ENCODE results near the gene MBNL1. TPM values are rescaled to one million over a fixed set of nuclear protein-coding genes. Genes with fewer than 3 reads are reported as not detected.

MBNL1 gene
- polyA plus RNA-seq, 1 donor from 2014 or later, result 12.7 TPM

DNA sequence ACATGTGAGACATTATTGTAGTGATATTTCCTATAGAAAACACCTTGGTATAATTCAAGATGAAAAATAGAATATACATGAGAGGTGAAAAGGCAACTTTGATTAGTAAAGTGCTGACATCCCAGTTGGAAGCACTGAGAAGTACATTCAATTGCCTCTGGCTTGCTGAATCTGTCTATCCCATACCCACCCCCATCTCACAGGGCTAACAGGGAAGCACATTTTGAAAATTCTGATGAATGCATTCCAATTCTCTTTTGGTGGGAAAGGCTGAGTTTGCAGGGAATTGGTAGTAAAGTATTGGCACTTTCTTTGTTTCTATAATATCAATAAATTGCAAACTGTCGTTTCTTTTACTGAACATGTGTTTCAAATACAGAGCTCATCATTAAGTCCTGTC is 122.9 kb downstream of the MBNL1 start:
- Histone ChIP-seq H3K27ac (ENCODE audit: low read length) (peak overlapping the region; percentile 8), H4K20me1 (ENCODE audit: insufficient read depth) (no peaks in the 10 kb centered on the region), H3K79me2 (replicated peaks; ENCODE audit: insufficient read depth, low read length) (peaks cover 18% of the 10 kb centered on the region)

DNA sequence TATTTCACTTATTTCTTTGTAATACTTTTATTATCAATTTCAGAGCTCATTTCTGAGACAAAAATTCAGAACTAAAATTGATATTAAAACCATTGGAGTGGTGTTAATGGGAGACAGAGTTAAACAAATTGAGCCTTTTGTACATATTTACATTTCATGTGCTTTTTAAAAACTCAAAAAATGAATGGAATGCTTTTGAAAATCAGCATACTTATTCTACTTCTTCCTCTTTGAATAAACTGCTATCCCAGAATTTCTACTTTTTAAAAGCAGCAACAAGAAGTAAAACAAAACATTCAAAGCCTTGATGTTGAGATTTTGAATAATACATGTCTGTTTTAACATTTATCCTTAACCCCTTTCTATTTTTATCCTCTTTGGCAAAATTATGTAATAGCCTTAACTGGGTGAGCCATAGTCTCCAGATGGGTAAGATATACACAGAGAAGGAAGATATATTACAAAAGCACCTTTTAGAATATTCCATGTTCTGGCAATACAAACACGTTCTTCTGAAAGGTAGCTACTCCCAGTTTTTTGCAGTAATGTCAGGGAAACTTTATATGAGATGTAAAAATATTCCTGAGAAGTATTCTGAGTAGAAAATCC is 123.6 kb downstream of the MBNL1 start:
- Histone ChIP-seq H3K9ac (ENCODE audit: low read length) (no peak overlapping the region), H3K27ac (ENCODE audit: low read length) (peak overlapping the region; percentile 8), H3K9me2 (ENCODE audit: insufficient read depth, low read length) (no peaks in the 10 kb centered on the region), H3F3A (ENCODE audit: insufficient read depth, low read length, poor library complexity, severe bottlenecking) (peaks cover 4% of the 10 kb centered on the region), H3K79me2 (replicated peaks; ENCODE audit: insufficient read depth, low read length) (peaks cover 20% of the 10 kb centered on the region), H3K27me3 (ENCODE audit: insufficient read depth, low read depth, low read length) (no peaks in the 10 kb centered on the region), H3K36me3 (ENCODE audit: insufficient read depth, low read length) (no peaks in the 10 kb centered on the region), H2AFZ (ENCODE audit: low read depth, low read length) (no peak overlapping the region), H4K20me1 (ENCODE audit: insufficient read depth) (no peaks in the 10 kb centered on the region), H3K4me3 (ENCODE audit: low read length) (peak overlapping the region; percentile 31), H3K9me3 (ENCODE audit: low read length) (no peaks in the 10 kb centered on the region), H3K4me2 (ENCODE audit: low read length) (peak overlapping the region; percentile 25)
- TF ChIP-seq EZH2 (IDR thresholded peaks at IDR 0.05; ENCODE audit: borderline replicate concordance, insufficient read depth, low read length, poor library complexity, severe bottlenecking) (no peak), POLR2AphosphoS5 (IDR thresholded peaks at IDR 0.05) (no peak), EP300 (conservative IDR thresholded peaks at IDR 0.05; ENCODE audit: poor library complexity, severe bottlenecking) (no peak), SMC3 (conservative IDR thresholded peaks at IDR 0.05; ENCODE audit: poor library complexity) (no peak), TAF1 (IDR thresholded peaks at IDR 0.05; ENCODE audit: low read depth) (no peak)
- TF ChIP-seq, protein P1, sequence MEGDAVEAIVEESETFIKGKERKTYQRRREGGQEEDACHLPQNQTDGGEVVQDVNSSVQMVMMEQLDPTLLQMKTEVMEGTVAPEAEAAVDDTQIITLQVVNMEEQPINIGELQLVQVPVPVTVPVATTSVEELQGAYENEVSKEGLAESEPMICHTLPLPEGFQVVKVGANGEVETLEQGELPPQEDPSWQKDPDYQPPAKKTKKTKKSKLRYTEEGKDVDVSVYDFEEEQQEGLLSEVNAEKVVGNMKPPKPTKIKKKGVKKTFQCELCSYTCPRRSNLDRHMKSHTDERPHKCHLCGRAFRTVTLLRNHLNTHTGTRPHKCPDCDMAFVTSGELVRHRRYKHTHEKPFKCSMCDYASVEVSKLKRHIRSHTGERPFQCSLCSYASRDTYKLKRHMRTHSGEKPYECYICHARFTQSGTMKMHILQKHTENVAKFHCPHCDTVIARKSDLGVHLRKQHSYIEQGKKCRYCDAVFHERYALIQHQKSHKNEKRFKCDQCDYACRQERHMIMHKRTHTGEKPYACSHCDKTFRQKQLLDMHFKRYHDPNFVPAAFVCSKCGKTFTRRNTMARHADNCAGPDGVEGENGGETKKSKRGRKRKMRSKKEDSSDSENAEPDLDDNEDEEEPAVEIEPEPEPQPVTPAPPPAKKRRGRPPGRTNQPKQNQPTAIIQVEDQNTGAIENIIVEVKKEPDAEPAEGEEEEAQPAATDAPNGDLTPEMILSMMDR (IDR thresholded peaks at IDR 0.05; ENCODE audit: poor library complexity, severe bottlenecking), result no peak
- TF ChIP-seq, protein P2, sequence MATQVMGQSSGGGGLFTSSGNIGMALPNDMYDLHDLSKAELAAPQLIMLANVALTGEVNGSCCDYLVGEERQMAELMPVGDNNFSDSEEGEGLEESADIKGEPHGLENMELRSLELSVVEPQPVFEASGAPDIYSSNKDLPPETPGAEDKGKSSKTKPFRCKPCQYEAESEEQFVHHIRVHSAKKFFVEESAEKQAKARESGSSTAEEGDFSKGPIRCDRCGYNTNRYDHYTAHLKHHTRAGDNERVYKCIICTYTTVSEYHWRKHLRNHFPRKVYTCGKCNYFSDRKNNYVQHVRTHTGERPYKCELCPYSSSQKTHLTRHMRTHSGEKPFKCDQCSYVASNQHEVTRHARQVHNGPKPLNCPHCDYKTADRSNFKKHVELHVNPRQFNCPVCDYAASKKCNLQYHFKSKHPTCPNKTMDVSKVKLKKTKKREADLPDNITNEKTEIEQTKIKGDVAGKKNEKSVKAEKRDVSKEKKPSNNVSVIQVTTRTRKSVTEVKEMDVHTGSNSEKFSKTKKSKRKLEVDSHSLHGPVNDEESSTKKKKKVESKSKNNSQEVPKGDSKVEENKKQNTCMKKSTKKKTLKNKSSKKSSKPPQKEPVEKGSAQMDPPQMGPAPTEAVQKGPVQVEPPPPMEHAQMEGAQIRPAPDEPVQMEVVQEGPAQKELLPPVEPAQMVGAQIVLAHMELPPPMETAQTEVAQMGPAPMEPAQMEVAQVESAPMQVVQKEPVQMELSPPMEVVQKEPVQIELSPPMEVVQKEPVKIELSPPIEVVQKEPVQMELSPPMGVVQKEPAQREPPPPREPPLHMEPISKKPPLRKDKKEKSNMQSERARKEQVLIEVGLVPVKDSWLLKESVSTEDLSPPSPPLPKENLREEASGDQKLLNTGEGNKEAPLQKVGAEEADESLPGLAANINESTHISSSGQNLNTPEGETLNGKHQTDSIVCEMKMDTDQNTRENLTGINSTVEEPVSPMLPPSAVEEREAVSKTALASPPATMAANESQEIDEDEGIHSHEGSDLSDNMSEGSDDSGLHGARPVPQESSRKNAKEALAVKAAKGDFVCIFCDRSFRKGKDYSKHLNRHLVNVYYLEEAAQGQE (IDR thresholded peaks at IDR 0.05; ENCODE audit: borderline replicate concordance), result no peak

More for the DNA sequence above, 122.9 kb downstream of the MBNL1 start:
- TF ChIP-seq RAD21 (conservative IDR thresholded peaks at IDR 0.05) (no peak), EZH2 (IDR thresholded peaks at IDR 0.05; ENCODE audit: borderline replicate concordance, insufficient read depth, low read length, poor library complexity, severe bottlenecking) (no peak), POLR2AphosphoS5 (IDR thresholded peaks at IDR 0.05) (peak; percentile 27), EP300 (conservative IDR thresholded peaks at IDR 0.05; ENCODE audit: poor library complexity, severe bottlenecking) (peak; percentile 59), SMC3 (conservative IDR thresholded peaks at IDR 0.05; ENCODE audit: poor library complexity) (no peak), MXI1 (conservative IDR thresholded peaks at IDR 0.05; ENCODE audit: poor library complexity, severe bottlenecking) (no peak), TAF1 (IDR thresholded peaks at IDR 0.05; ENCODE audit: low read depth) (no peak)
- TF ChIP-seq, protein P1 (IDR thresholded peaks at IDR 0.05; ENCODE audit: poor library complexity, severe bottlenecking), result no peak
- TF ChIP-seq, protein P2 (IDR thresholded peaks at IDR 0.05; ENCODE audit: borderline replicate concordance), result peak; percentile 51
- Histone ChIP-seq H3K36me3 (ENCODE audit: insufficient read depth, low read length) (no peaks in the 10 kb centered on the region), H2AFZ (ENCODE audit: low read depth, low read length) (no peak overlapping the region), H3K4me3 (ENCODE audit: low read length) (peak overlapping the region; percentile 31), H3K4me2 (ENCODE audit: low read length) (peak overlapping the region; percentile 25), H3K9me2 (ENCODE audit: insufficient read depth, low read length) (no peaks in the 10 kb centered on the region), H3F3A (ENCODE audit: insufficient read depth, low read length, poor library complexity, severe bottlenecking) (peaks cover 4% of the 10 kb centered on the region), H3K9ac (ENCODE audit: low read length) (no peak overlapping the region), H3K9me3 (ENCODE audit: low read length) (no peaks in the 10 kb centered on the region), H3K27me3 (ENCODE audit: insufficient read depth, low read depth, low read length) (no peaks in the 10 kb centered on the region)

Measured in neural cell (in vitro differentiated cells).